NCI-H69 (cell line): Measurements from ENCODE around the gene HCAR3.
"Not testable (repeated sequence)": the region's sequence is repeated elsewhere in the genome, so short reads cannot be mapped to it uniquely, and the experiment has no call there.

ENCODE experiments used
- DNase-seq: peaks from one replicate; lab custom pipeline; 2025; lab: John Stamatoyannopoulos, UW

Gene HCAR3

DNA sequence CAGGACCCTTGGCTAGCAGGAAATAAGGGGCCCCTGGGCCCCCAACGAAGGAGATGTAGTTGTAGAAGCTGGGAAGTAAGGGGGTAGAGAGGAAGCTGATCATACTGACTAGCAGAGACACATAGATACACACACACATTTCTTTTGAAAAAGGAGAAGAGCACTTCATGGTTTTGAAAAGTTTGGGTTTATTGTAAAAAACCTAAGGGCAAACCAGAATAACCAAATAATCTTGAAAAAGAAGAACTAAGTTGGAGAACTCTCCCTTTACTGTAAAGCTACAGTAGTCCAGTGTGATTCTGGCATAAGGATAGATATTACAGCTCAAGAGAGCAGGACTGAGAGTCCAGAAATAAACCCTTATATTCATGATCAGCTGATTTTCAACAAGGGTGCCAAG, 5.8 kb upstream of the HCAR3 start:
- DNase-seq = no peak

DNA sequence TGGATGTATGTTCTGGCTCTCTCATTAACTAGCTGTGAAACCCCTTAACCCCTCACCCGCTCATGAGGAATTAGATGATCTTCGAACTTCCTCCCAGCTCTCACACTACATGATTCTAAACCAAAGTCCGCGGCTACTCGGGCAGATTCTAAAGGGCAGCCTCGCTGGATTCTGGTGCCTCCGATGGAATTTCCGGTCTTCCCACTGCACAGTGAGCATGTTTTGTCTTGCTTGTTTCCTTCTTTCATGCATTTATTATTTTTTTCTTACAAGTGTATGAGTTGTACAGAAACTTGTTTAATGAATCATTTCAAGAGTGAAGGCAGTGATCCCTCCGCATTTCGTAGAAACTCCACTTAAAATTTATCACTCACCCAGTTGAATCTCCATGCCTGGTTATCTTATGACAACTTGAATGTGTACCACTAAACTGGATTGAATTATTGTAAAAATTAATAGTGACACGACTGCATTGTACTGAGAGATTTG, 4.5 kb upstream of the HCAR3 start:
- DNase-seq = no peak

DNA sequence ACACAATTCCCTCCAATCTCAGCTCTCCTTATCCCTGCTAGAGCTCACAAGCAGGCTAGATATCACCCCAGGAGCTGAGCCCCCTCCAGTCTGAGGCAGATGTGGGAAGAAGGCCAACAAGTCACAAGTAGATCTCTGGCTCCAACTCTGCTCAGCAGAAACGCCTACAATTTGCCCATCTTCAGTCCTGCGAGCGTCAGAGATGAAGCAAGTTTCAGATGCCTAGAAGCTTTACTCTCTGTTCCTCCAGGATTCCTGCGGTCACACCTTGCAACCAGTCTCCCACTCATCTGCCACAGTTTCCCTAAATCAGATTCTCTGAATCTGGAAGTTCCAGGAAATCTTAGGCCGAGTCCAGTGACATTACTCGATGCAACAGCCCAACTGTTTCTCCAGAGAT, 1.4 kb downstream of the HCAR3 start:
- not testable (repeated sequence) for DNase-seq

DNA sequence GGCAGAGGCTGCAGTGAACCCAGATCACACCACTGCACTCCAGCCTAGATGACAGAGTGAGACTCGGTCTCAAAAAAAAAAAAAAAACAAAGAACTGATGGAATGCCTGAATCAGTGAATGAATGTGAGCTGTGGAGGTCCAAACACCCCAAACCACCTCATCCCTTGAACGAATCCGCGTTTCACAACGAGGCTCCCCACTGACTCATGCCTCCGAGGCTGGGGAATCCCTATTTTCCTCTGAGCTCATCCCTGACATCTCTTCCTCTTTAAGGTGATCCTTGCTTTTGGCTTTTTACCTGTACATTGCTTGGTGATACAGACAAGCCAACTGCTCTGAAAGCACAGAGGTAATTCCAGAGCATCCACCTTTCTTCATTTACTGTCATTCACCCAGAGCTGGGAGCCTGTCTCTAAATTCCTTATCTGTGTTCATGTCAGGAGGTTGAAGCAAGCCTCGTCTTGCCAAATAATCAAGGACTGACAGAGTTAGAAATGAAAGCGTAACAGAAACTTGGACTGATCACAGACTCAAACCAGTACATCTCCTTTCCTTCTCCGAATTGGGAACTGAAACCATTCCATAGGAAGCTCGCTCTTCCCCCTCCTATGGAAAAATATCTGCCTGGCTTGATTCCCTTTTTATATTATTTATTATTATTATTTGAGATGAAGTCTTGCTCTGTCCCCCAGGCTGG, 3.0 kb downstream of the HCAR3 start:
- not testable (repeated sequence) for DNase-seq

DNA sequence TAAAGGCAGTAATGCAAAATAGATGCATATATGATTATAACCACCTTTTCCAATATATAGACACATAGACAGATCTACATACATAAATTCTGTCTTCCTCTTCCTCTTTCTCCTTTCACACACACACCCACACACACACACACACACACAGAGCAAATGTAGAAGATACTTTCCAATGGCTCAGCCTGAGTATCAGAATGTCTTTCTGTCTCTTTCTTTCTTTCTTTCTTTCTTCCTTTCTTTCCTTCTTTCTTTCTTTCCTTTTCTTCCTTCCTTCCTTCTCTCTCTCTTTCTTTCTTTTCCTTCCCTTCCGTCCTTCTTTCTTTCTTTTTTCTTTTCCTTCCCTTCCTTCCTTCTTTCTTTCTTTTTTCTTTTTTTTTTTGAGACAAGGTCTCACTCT, 5.3 kb downstream of the HCAR3 start:
- not testable (repeated sequence) for DNase-seq

DNA sequence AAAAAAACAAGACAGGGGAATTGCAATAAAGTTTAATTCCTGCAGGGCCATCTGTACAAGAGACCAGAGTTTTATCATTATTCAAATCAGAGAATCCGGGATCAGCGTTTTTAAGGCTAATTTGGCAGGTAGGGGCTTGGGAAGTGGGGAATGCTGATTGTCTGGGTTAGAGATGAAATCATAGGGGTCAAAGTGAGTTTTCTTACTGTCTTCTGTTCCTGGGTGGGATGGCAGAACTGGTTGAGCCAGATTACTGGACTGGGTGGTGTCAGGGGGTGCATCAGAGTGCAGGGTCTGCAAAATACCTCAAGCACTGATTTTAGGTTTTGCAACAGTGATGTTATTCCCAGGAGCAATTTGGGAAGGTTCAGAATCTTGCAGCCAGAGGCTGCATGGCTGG, 6.3 kb downstream of the HCAR3 start:
- not testable (repeated sequence) for DNase-seq

DNA sequence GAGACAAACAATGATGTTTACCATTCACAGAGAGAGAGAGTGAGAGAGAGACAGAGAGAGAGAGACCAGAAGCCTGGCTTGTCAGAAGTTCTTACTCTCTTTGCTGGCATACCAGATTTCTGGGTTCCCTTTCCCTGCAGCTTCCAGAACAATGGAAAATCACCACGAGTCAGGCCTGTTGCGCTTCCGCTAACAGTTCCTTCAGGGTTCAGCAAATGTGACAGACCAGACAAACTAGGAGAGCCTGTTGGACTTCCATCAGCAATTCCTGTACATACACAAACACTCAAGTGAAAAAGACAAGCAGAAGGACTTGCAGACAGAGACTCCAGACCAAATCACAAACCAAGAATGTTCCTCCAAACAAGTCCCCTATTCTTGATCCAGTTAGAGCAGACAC, 7.3 kb downstream of the HCAR3 start:
- not testable (repeated sequence) for DNase-seq

DNA sequence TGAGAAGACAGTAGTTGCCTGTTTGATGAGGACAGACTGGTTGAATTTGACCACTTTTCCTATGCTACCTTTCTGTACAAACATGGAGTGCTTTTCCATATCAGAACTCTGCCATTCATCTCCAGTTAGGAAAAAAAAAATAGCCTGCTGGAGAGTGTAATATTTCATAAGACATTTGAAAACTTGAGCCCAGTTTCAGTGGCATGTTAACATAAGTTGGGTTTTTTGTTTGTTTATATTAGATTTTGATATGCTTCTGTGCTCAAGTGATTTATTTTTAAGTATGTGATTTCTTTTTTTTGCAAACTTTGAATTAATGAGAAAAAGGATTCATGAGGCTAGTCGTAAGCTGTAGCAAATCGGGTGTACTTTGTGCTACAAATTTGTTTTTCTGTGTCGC, 12.8 kb downstream of the HCAR3 start:
- DNase-seq = not testable (repeated sequence)

DNA sequence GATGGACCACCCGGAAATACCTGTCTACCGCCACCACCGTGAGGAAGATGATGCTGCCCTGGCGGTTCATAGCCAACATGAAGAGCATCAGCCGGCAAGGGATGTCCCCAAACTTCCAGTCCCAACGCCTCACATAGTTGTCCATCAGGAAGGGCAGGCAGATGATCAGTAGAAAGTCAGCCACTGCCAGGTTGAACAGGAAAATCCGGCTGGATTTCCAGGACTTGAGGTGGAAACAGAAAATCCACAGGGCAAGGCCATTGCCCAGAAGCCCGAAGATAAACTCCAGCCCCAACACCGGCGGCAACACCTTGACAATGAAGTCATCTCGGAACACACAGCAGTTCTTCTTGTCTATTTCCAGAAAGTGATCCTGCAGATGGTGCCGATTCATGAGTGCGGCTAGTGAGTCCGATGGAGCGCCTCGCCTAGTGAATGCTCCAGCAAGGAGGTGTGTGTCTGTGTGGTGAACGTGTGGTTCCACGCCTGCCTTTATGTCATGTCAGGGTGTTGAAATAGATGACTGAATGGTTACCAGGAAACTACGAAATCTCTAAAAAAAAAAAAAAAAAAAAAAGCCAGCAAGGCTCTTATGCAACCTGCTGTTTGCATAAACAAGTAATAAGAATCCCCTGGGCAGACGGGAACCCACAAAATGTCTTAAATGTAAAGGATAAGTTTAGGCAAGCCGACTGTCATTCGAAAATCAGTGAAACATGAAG, 13.6 kb downstream of the HCAR3 start, which contains the start of gene HCAR2:
Gene HCAR2, minus strand, starts transcription at position 468 of the 722 bp plus-strand sequence. Its CDS starts 74 bp downstream, at position 394.
- not testable (repeated sequence) for DNase-seq

DNA sequence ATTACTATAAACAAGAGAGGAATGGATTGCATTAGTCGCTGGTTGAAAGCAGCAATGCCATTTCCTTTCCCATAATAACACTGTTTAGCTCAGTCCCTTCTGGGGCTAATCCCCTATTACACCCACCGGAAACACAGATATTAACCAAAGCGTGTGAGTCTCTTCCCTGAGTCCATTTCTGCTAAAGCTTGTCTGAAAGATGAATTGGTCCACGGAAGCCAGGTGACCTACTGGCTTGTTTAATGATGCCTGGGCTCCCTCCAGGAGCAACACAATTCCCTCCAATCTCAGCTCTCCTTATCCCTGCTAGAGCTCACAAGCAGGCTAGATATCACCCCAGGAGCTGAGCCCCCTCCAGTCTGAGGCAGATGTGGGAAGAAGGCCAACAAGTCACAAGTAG, 15.1 kb downstream of the HCAR3 start:
- peak; percentile 9 for DNase-seq

DNA sequence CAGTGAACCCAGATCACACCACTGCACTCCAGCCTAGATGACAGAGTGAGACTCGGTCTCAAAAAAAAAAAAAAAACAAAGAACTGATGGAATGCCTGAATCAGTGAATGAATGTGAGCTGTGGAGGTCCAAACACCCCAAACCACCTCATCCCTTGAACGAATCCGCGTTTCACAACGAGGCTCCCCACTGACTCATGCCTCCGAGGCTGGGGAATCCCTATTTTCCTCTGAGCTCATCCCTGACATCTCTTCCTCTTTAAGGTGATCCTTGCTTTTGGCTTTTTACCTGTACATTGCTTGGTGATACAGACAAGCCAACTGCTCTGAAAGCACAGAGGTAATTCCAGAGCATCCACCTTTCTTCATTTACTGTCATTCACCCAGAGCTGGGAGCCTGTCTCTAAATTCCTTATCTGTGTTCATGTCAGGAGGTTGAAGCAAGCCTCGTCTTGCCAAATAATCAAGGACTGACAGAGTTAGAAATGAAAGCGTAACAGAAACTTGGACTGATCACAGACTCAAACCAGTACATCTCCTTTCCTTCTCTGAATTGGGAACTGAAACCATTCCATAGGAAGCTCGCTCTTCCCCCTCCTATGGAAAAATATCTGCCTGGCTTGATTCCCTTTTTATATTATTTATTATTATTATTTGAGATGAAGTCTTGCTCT, 16.4 kb downstream of the HCAR3 start:
- not testable (repeated sequence) for DNase-seq

DNA sequence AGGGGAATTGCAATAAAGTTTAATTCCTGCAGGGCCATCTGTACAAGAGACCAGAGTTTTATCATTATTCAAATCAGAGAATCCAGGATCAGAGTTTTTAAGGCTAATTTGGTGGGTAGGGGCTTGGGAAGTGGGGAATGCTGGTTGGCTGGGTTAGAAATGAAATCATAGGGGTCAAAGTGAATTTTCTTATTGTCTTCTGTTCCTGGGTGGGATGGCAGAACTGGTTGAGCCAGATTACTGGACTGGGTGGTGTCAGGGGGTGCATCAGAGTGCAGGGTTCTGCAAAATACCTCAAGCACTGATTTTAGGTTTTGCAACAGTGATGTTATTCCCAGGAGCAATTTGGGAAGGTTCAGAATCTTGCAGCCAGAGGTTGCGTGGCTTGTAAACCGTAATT, 19.7 kb downstream of the HCAR3 start:
- not testable (repeated sequence) for DNase-seq

DNA sequence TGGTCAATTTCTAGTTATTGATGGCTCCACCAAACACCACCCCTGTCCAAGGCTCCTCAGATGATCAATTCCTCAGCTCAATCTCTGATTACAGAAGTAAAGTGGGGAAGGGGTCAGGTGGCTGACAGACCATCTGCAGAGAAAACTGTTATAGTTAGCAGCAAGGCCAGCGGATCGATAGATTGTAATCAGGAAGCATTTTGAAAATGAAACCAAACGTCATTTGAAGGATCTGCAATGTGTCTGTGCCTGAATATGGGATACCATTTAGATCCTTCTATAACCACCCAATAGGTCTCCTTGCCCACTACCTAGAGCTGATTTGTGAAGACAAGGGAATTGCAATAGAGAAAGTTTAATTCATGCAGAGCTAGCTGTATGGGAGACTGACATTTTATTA, 25.0 kb downstream of the HCAR3 start:
- DNase-seq = no peak

DNA sequence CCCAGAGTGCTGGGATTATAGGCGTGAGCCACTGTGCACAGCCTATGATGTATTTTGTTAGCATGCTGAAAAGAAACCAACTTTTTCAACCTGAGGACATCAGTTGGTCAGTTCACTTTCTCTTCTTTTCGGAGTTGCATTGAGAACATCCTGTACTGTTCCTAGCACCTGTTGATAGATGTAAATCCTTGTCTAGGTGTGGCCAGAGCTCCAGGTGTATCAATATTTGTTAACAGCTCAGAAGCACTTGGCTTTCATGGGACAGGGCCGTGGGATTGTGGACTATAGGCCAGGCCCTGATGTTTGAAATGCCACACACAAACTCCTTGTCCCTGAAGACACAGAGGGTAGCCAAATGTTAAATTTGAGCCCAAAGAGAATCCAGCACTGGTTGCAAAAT, 28.3 kb downstream of the HCAR3 start:
- DNase-seq = no peak

DNA sequence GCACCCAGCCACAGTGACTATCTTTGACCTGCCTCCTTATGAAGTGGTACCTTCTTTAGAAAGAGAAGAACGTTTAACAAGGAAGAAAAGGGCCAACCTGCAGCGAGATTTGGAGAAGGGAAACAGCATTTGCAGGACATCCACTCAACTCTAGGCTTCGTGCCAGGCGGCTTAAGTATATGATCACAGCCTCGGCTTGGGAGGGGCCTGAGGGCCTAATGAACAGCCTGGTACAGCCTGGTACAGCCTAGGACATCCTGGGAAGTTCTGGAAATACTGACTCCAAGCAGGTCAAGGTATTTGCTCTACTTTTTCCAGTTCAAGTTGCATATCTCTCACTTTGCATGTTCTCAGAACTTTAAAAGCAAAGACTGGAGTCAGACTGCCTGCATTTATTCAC, 29.5 kb downstream of the HCAR3 start:
- DNase-seq = peak; percentile 52

DNA sequence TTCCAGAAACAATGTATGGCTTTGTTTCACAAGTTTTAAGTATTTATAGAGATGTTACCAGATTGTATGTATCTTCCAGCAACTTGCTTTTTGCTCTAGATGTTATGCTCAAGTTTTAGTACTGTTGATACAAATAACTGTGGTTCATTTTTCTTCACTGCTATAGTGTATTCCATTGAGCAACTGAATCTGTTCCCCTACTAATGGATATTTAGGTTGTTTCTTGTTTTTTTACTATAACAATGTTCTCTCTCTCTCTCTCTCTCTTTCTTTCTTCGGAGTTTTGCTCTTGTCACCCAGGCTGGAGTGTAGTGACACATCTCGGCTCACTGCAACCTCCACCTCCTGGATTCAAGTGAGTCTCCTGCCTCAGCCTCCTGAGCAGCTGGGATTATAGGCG, 30.1 kb downstream of the HCAR3 start:
- no peak for DNase-seq

DNA sequence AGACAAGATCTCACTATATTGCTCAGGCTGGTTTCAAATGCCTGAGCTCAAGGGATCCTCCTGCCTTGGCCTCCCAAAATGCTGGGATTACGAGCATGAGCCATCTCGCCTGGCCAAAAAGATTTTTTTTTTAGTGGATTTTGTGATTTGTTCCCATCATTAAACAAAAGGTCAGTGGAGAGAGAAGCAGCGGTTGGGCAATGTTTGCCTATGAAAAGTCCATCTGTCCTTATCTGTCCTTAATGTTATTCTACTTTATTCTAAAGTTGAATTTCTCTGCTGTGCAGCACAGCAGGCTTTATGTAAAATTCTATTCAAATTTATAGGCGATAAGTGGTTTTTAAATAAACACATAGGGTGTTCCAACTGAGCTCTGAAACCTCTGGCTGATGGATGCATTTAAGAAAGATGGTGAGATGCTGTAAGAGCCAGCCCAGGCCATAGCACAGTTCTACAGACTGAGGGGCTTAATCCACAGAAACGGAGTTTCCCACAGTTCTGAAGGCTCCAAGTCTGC, 32.3 kb downstream of the HCAR3 start:
- peak; percentile 67 for DNase-seq

DNA sequence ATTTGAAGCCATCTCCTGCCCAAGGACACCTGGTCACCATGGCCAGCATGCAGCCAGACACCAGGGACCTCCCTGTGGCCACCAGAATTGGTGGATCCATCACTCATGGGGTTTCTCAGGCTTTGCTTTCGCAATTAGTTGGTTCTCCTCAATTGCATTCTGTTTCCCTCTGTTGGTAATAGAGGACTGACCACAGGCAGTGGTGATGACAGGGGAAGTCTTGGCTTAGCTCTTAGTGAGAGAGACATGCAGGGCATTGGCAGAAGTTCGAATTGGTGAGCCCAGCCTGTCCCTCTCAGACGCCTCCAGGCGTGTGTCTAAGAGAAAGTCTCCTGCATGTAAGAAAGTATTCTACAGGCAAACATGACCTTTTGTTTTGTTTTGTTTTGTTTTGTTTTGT, 34.8 kb downstream of the HCAR3 start:
- DNase-seq = no peak

DNA sequence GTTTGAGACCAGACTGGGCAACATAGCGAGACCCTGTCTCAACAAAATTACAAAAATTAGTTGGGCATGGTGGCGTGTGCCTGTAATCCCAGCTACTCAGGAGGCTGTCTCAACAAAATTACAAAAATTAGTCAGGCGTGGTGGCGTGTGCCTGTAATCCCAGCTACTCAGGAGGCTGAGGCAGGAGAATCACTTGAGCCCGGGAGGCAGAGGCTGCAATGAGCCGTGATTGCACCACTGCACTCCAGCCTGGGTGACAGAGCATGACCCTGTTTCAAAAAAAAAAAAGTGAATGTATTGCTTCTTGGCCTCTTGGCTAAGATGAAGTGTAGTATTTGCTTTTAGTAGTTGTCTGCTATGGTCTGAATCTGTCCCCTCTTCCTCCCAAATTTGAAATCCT, 35.6 kb downstream of the HCAR3 start:
- not testable (repeated sequence) for DNase-seq

DNA sequence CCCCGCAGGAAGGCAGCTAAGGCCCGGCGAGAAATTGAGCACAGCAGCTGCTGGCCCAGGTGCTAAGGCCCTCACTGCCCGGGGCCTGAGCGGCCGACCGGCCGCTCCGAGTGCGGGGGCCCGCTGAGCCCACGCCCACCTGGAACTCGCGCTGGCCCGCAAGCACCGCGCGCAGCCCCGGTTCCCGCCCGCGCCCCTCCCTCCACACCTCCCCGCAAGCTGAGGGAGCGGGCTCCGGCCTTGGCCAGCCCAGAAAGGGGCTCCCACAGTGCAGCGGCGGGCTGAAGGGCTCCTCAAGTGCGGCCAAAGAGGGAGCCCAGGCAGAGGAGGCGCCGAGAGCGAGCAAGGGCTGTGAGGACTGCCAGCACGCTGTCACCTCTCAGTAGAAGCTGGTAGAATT, 39.8 kb downstream of the HCAR3 start:
- not testable (repeated sequence) for DNase-seq

DNA sequence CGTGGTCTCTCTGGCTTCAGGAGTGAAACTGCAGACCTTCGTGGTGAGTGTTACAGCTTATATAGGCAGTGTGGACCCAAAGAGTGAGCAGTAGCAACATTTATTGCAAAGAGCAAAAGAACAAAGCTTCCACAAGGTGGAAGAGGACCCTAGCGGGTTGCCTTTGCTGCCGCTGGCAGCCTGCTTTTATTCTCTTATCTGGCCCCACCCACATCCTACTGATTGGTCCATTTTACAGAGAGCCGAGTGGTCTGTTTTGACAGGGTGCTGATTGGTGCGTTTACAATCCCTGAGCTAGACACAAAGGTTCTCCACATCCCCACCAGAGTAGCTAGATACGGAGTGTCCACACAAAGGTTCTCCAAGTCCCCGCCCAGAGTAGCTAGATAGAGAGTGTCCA, 40.6 kb downstream of the HCAR3 start:
- DNase-seq = not testable (repeated sequence)

DNA sequence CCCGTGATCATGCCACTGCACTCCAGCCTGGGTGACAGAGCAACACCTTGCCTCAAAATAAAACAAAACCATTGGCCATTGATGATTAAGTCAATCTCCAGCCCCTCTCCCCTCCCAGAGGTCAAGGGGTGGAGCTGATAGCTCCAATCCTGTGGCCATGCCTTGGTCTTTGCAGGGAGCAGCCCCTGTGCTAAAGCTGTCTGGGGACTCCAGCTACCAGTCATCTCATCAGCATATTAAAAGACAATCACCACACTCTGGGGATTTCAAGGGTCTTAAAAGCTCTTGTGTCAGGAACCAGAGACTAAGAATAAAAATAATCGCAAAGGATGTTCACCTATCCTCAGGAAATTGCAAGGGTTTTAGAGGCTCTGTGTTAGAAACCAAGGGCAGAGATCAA, 44.1 kb downstream of the HCAR3 start:
- DNase-seq = no peak
